Neural cell (in vitro differentiated cells): ENCODE results near the gene BICDL1.

Experiments used
- CTCF ChIP-seq: fragments of 450-650 bp; IDR thresholded peaks from 2 replicates; pipeline ENCODE4 v1.5.1; 2014; ENCODE audit warnings: antibody characterized with exemption, mild to moderate bottlenecking, moderate library complexity; ENCODE audit not compliant: poor library complexity, severe bottlenecking
- EP300 ChIP-seq: fragments of 450-650 bp; conservative IDR thresholded peaks from 2 replicates; pipeline ENCODE4 v1.6.1; 2014; ENCODE audit warnings: antibody characterized with exemption, mild to moderate bottlenecking, moderate library complexity; ENCODE audit not compliant: poor library complexity, severe bottlenecking
- EZH2 ChIP-seq: fragments of 200-600, 300-800 bp; shearing (Covaris generic), sonication (generic); IDR thresholded peaks from 2 replicates; pipeline ENCODE4 v1.6.1; 2014; ENCODE audit warnings: antibody characterized with exemption, low read length, borderline replicate concordance, mild to moderate bottlenecking; ENCODE audit not compliant: insufficient read depth, poor library complexity, severe bottlenecking
- MXI1 ChIP-seq: fragments of 450-650 bp; conservative IDR thresholded peaks from 2 replicates; pipeline ENCODE4 v1.6.1; 2014; ENCODE audit warnings: antibody characterized with exemption, mild to moderate bottlenecking; ENCODE audit not compliant: poor library complexity, severe bottlenecking
- POLR2AphosphoS5 ChIP-seq: IDR thresholded peaks from 2 replicates; pipeline ENCODE4 v1.6.1; 2012
- REST ChIP-seq: IDR thresholded peaks from 2 replicates; pipeline ENCODE4 v1.6.1; 2012; ENCODE audit warnings: borderline replicate concordance
- SMC3 ChIP-seq: fragments of 450-650 bp; conservative IDR thresholded peaks from 2 replicates; pipeline ENCODE4 v1.6.1; 2014; ENCODE audit warnings: antibody characterized with exemption, mild to moderate bottlenecking, moderate library complexity; ENCODE audit not compliant: poor library complexity
- TAF1 ChIP-seq: IDR thresholded peaks from 2 replicates; pipeline ENCODE4 v1.6.1; 2012; ENCODE audit warnings: low read depth

- TF ChIP-seq CTCF = no peak
- TF ChIP-seq EZH2 = no peak
- TF ChIP-seq POLR2AphosphoS5 = no peak
- TF ChIP-seq REST = no peak
- no peak for TF ChIP-seq SMC3
- no peak for TF ChIP-seq EP300
- no peak for TF ChIP-seq TAF1
- TF ChIP-seq MXI1 = no peak
These were observed 97.0 kb downstream of the BICDL1 start for GRCh38 chr12:120085920-120086645.
